Activated T-cell treated with anti-CD3 and anti-CD28 coated beads, Interleukin-2, amount 50 U/mL, for 72 hours (primary cell): ENCODE results near the gene GCNT1. TPM values are rescaled to one million over a fixed set of nuclear protein-coding genes. Genes with fewer than 3 reads are reported as not detected.
A peak's percentile ranks its signal among the peaks of the same experiment; 100 is the strongest.
"Not testable (repeated sequence)": the region's sequence is repeated elsewhere in the genome, so short reads cannot be mapped to it uniquely, and the experiment has no call there.

Experiments
- ATAC-seq, 2 donors: fragments of 150-1000 bp; cut with Tn5 transposase; replicated peaks in 1 of 2; 2 replicates each; pipeline ENCODE4 v1.10.0; 2021; ENCODE audit warnings: moderate library complexity in 2 of 2, mild to moderate bottlenecking in 1 of 2
- DNase-seq, 2 donors: peaks; one replicate each; pipeline ENCODE4 v3.0.0; 2021 to 2022; ENCODE audit warnings: mixed read lengths in 1 of 2
- H3K27ac Mint-ChIP-seq: one replicate; pipeline ENCODE4 v1.8.0; 2022; ENCODE audit warnings: mild to moderate bottlenecking, moderate library complexity, mixed read lengths
- H3K27me3 Mint-ChIP-seq: one replicate; pipeline ENCODE4 v1.8.0; 2022; ENCODE audit warnings: low read depth, mixed read lengths
- H3K36me3 Mint-ChIP-seq, 2 donors: one replicate each; pipeline ENCODE4 v1.8.0; 2022; ENCODE audit warnings: mixed read lengths in 2 of 2, mild to moderate bottlenecking in 1 of 2; ENCODE audit not compliant: insufficient read depth in 2 of 2
- H3K4me1 Mint-ChIP-seq: one replicate; pipeline ENCODE4 v1.8.0; 2022; ENCODE audit warnings: low read depth, mixed read lengths
- H3K4me3 Mint-ChIP-seq, 2 donors: one replicate each; pipeline ENCODE4 v1.8.0; 2022; ENCODE audit warnings: mild to moderate bottlenecking in 2 of 2, mixed read lengths in 2 of 2, moderate library complexity in 2 of 2
- H3K9me3 Mint-ChIP-seq, 2 donors: one replicate each; pipeline ENCODE4 v1.8.0; 2022; ENCODE audit warnings: mixed read lengths in 2 of 2
- total RNA-seq, 2 donors: library from RNA; stranded (reverse); gene quantifications; one replicate each; pipeline ENCODE4 v1.2.3, GENCODE V29; 2022

Gene GCNT1
- total RNA-seq, 2 donors from 2014 or later, result 4.2 to 9.7 TPM

GRCh38 chr9:76519075-76519835 lies 60.3 kb downstream of the GCNT1 start:
- Mint-ChIP-seq H3K27me3 (no peaks in the 10 kb centered on the region), H3K4me1 (peaks cover 14% of the 10 kb centered on the region), H3K27ac (no peak overlapping the region), H3K4me3 (no peak overlapping the region), H3K9me3 (no peaks in the 10 kb centered on the region), H3K36me3 (no peaks in the 10 kb centered on the region)
- DNase-seq (no peak), ATAC-seq (no peak)

GRCh38 chr9:76521244-76521681 lies 62.3 kb downstream of the GCNT1 start:
- peaks cover 13% of the 10 kb centered on the region for H3K4me1 Mint-ChIP-seq

GRCh38 chr9:76521906-76522305 lies 62.9 kb downstream of the GCNT1 start:
- Mint-ChIP-seq H3K4me3 (no peak overlapping the region), H3K27me3 (no peaks in the 10 kb centered on the region), H3K4me1 (peaks cover 7% of the 10 kb centered on the region), H3K36me3 (no peaks in the 10 kb centered on the region), H3K27ac (no peak overlapping the region), H3K9me3 (no peaks in the 10 kb centered on the region)
- DNase-seq (no peak), ATAC-seq (no peak)

More at GRCh38 chr9:76521244-76521681, 62.3 kb downstream of the GCNT1 start:
- H3K36me3 Mint-ChIP-seq, result no peaks in the 10 kb centered on the region
- H3K27ac Mint-ChIP-seq, result no peak overlapping the region
- no peaks in the 10 kb centered on the region for H3K27me3 Mint-ChIP-seq
- no peak overlapping the region for H3K4me3 Mint-ChIP-seq
- H3K9me3 Mint-ChIP-seq, result no peaks in the 10 kb centered on the region
- ATAC-seq, result no peak
- DNase-seq, result no peak

- H3K27ac Mint-ChIP-seq, H3K9me3 Mint-ChIP-seq, H3K27me3 Mint-ChIP-seq, DNase-seq, ATAC-seq, H3K36me3 Mint-ChIP-seq, H3K4me1 Mint-ChIP-seq, H3K4me3 Mint-ChIP-seq: not testable (repeated sequence)
Observed at GRCh38 chr9:76523617-76524200, 64.7 kb downstream of the GCNT1 start.

GRCh38 chr9:76525196-76525595 lies 66.2 kb downstream of the GCNT1 start:
- no peak overlapping the region for H3K4me3 Mint-ChIP-seq
- no peaks in the 10 kb centered on the region for H3K27me3 Mint-ChIP-seq
- H3K36me3 Mint-ChIP-seq, result no peaks in the 10 kb centered on the region
- H3K27ac Mint-ChIP-seq, result no peak overlapping the region
- H3K4me1 Mint-ChIP-seq, result no peaks in the 10 kb centered on the region
- DNase-seq, result no peak
- ATAC-seq, result no peak
- H3K9me3 Mint-ChIP-seq, result peaks cover 0 to 1% of the 10 kb centered on the region in 2 donors

GRCh38 chr9:76526026-76526425 lies 67.0 kb downstream of the GCNT1 start:
- no peaks in the 10 kb centered on the region for H3K27me3 Mint-ChIP-seq

GRCh38 chr9:76528056-76528455 lies 69.1 kb downstream of the GCNT1 start:
- no peak overlapping the region for H3K27ac Mint-ChIP-seq
- peaks cover 0 to 1% of the 10 kb centered on the region in 2 donors for H3K9me3 Mint-ChIP-seq
- no peak overlapping the region for H3K4me3 Mint-ChIP-seq
- peaks cover 5% of the 10 kb centered on the region for H3K4me1 Mint-ChIP-seq
- H3K27me3 Mint-ChIP-seq, result no peaks in the 10 kb centered on the region
- DNase-seq (no peak), ATAC-seq (no peak)
- H3K36me3 Mint-ChIP-seq, result no peaks in the 10 kb centered on the region

More at GRCh38 chr9:76526026-76526425, 67.0 kb downstream of the GCNT1 start:
- no peak overlapping the region for H3K4me3 Mint-ChIP-seq
- H3K4me1 Mint-ChIP-seq, result no peaks in the 10 kb centered on the region
- H3K27ac Mint-ChIP-seq, result no peak overlapping the region
- H3K9me3 Mint-ChIP-seq, result peaks cover 0 to 1% of the 10 kb centered on the region in 2 donors
- no peaks in the 10 kb centered on the region for H3K36me3 Mint-ChIP-seq
- DNase-seq (no peak), ATAC-seq (no peak)

- Mint-ChIP-seq H3K27me3 (no peaks in the 10 kb centered on the region), H3K9me3 (peaks cover 0 to 1% of the 10 kb centered on the region in 2 donors), H3K36me3 (no peaks in the 10 kb centered on the region), H3K4me1 (peaks cover 11% of the 10 kb centered on the region), H3K4me3 (no peak overlapping the region), H3K27ac (no peak overlapping the region)
- ATAC-seq (no peak), DNase-seq (no peak)
Observed at GRCh38 chr9:76528642-76529190, 69.7 kb downstream of the GCNT1 start.

- Mint-ChIP-seq H3K27me3 (no peaks in the 10 kb centered on the region), H3K4me1 (peaks cover 16% of the 10 kb centered on the region), H3K27ac (no peak overlapping the region), H3K4me3 (no peak overlapping the region), H3K9me3 (peaks cover 0 to 1% of the 10 kb centered on the region in 2 donors), H3K36me3 (no peaks in the 10 kb centered on the region)
- ATAC-seq (no peak), DNase-seq (no peak)
Observed at GRCh38 chr9:76529653-76530052, 70.7 kb downstream of the GCNT1 start.

- DNase-seq, result no peak
- Mint-ChIP-seq H3K4me1 (peaks cover 16% of the 10 kb centered on the region), H3K27me3 (no peaks in the 10 kb centered on the region), H3K36me3 (no peaks in the 10 kb centered on the region), H3K9me3 (peaks cover 0 to 1% of the 10 kb centered on the region in 2 donors), H3K27ac (peak overlapping the region; percentile 14), H3K4me3 (no peak overlapping the region)
- no peak for ATAC-seq
Observed at GRCh38 chr9:76530458-76531110, 71.6 kb downstream of the GCNT1 start.

- H3K27ac Mint-ChIP-seq, result no peak overlapping the region
- H3K4me1 Mint-ChIP-seq, result peaks cover 16% of the 10 kb centered on the region
- H3K9me3 Mint-ChIP-seq, result peaks cover 0 to 1% of the 10 kb centered on the region in 2 donors
- no peaks in the 10 kb centered on the region for H3K27me3 Mint-ChIP-seq
- no peak for DNase-seq
- no peak overlapping the region for H3K4me3 Mint-ChIP-seq
- ATAC-seq, result no peak
- no peaks in the 10 kb centered on the region for H3K36me3 Mint-ChIP-seq
Observed at GRCh38 chr9:76531231-76531780, 72.3 kb downstream of the GCNT1 start.

GRCh38 chr9:76532877-76533276 lies 73.9 kb downstream of the GCNT1 start:
- H3K27ac Mint-ChIP-seq, H3K36me3 Mint-ChIP-seq, H3K27me3 Mint-ChIP-seq, H3K9me3 Mint-ChIP-seq, H3K4me3 Mint-ChIP-seq: not testable (repeated sequence)
- DNase-seq, result peak in 1 of 2 donors; percentile 11
- peak; percentile 30 to 44 for ATAC-seq
- peaks cover 16% of the 10 kb centered on the region for H3K4me1 Mint-ChIP-seq

- DNase-seq (no peak), ATAC-seq (no peak)
- Mint-ChIP-seq H3K27ac (no peak overlapping the region), H3K27me3 (peaks cover 9% of the 10 kb centered on the region), H3K4me3 (no peak overlapping the region), H3K36me3 (no peaks in the 10 kb centered on the region), H3K9me3 (peaks cover 0 to under 1% of the 10 kb centered on the region in 2 donors), H3K4me1 (peaks cover 16% of the 10 kb centered on the region)
Observed at GRCh38 chr9:76534026-76534425, 75.0 kb downstream of the GCNT1 start.
